Measurements from ENCODE around the gene ZBTB42.

ZBTB42 gene

DNA sequence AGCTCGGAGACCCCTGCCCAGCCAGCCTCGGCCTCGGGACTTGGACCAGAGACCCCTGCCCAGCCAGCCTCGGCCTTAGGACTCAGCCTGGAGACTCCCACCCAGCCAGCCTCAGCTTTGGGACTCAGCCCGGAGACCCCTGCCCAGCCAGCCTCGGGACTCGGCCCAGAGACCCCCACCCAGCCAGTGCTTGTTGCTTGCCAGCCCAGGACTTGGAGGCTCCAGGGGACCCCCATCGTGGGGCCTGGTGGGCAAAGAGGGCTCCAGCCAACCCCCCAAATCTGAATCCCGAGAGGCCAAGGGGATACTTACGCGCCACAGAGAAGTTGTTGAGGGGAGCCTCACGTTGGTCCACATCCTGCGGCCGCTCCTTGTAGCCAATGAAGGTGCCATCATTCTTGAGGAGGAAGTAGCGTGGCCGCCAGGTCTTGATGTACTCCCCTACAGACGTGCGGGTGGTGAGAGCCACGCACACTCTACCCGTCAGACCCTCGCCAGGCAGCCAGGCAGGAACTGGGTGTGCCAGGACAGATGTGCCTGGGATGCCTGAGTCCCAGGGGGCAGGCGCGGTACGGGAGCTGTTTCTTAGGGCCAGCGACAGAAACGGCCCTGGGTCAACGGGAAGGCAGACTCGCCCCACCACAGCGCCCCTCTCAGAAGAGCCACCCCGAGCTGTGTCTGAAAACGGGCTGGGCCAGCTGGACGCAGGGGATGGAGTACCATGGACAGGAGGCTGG lies 21.0 kb upstream of the ZBTB42 start:
- H3K27ac ChIP-seq (ENCODE audit: insufficient read depth in 1 of 2, low read depth in 1 of 2, low read length in 2 of 2, poor library complexity in 1 of 2, severe bottlenecking in 2 of 2), result no peak overlapping the region
- WGBS (ENCODE audit: insufficient coverage), result 94% methylated on average over 29 of the region's 32 CpGs
- ChIA-PET CTCF (interaction anchor here (1.1 to 4.0 kb wide), 3 partner anchors 10 to 14 kb away, joined by 3 to 23 read pairs (median 4); no protein-coding TSS in a partner anchor), POLR2A (no interaction called here)
- no peak for DNase-seq
- no peaks in the 10 kb centered on the region for H3K9me3 ChIP-seq (ENCODE audit: control extremely low read depth in 1 of 5, control insufficient read depth in 4 of 5, insufficient read depth in 2 of 5, low read depth in 1 of 5, low read length in 4 of 5)
- no peaks in the 10 kb centered on the region for H3K27me3 ChIP-seq (replicated peaks in 2 of 5; ENCODE audit: control insufficient read depth in 4 of 5, insufficient read depth in 5 of 5, low read length in 4 of 5)
- peaks cover 0 to 10% (median 1%) of the 10 kb centered on the region in 4 experiments for H3K4me1 ChIP-seq (ENCODE audit: control extremely low read depth in 1 of 4, control insufficient read depth in 4 of 4, insufficient read depth in 4 of 4, low read length in 3 of 4)
- H3K36me3 ChIP-seq (ENCODE audit: control insufficient read depth in 4 of 4, insufficient read depth in 4 of 4, low read length in 3 of 4), result peaks cover 3 to 54% (median 35%) of the 10 kb centered on the region in 4 experiments
- H3K4me3 ChIP-seq (ENCODE audit: control insufficient read depth in 1 of 7, extremely low read depth in 1 of 7, insufficient read depth in 4 of 7, low read depth in 2 of 7, low read length in 6 of 7), result no peak overlapping the region

DNA sequence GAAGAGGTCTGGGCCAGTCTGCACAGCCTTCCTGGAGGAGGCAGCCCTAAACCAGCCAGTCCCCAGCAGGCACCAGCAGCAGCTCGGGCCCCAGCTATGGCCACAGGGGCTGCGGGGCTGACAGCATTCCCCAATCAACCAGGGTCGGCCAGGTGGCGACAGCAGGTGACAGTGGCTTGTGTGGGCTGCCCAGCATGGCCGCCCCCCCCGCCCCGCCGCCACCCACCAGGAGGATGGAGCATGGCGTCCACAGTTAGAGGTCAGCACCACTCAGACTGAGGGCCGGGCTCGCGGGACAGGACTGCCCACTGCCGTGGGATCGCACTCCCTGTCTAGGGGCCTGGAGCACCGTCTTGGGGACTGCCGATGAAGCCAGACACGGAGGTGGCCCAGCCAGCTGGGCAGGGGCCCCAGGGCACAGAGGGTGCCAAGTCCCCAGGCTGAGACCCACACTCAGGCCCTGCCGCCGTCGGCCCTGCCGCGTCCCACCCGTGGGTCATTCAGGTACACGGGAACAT lies 20.3 kb upstream of the ZBTB42 start:
- no peaks in the 10 kb centered on the region for H3K27me3 ChIP-seq (replicated peaks in 2 of 5; ENCODE audit: control insufficient read depth in 4 of 5, insufficient read depth in 5 of 5, low read length in 4 of 5)
- DNase-seq, result no peak
- ChIA-PET POLR2A (no interaction called here), CTCF (interaction anchor here (1.0 to 4.0 kb wide), 4 partner anchors 10 to 14 kb away, joined by 3 to 23 read pairs (median 4); no protein-coding TSS in a partner anchor)
- WGBS (ENCODE audit: insufficient coverage), result 97% methylated on average over 20 of the region's 24 CpGs
- H3K4me3 ChIP-seq (ENCODE audit: control insufficient read depth in 1 of 7, extremely low read depth in 1 of 7, insufficient read depth in 4 of 7, low read depth in 2 of 7, low read length in 6 of 7), result no peak overlapping the region
- H3K36me3 ChIP-seq (ENCODE audit: control insufficient read depth in 4 of 4, insufficient read depth in 4 of 4, low read length in 3 of 4), result peaks cover 0 to 54% (median 29%) of the 10 kb centered on the region in 4 experiments
- H3K4me1 ChIP-seq (ENCODE audit: control extremely low read depth in 1 of 4, control insufficient read depth in 4 of 4, insufficient read depth in 4 of 4, low read length in 3 of 4), result peaks cover 0 to 15% (median 1%) of the 10 kb centered on the region in 4 experiments
- no peak overlapping the region for H3K27ac ChIP-seq (ENCODE audit: insufficient read depth in 1 of 2, low read depth in 1 of 2, low read length in 2 of 2, poor library complexity in 1 of 2, severe bottlenecking in 2 of 2)
- no peaks in the 10 kb centered on the region for H3K9me3 ChIP-seq (ENCODE audit: control extremely low read depth in 1 of 5, control insufficient read depth in 4 of 5, insufficient read depth in 2 of 5, low read depth in 1 of 5, low read length in 4 of 5)

DNA sequence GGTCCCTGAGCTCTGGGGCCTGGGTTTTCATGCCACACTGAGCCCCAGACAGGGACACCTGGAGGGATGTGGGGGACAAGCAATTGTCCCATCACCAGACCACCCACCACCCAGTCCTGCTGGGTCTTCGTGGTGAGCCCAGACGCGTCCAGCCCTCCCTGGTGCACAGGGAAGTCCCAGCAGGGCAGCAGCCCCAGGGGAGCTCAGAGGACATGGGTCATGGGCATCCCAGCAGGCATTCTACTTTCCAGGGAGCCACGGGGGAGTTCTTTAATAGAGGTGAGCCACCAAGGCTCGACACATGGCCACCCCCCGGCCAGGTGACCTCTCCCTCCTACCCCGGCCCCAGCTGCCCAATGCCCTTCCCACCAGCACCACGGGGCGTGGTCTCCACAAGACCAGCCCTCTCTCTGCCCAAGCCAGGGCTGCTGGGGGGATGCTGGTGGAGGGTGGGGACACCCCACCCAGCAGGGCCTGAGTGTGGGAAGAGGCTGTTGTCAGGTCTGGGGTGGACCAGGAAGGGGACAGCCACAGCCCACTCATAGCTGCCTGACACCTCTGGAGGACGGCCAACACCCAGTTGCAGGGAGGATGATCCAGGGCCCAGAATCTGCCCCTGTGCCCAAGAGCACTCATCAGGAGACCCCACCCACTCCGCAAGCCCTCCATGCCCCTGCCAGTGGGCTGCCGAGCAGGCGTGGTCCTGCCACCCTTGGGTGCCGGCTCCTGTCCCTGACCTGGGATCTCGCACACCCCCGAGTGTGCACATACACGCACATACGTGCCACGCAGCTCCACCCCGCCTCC lies 19.4 kb upstream of the ZBTB42 start:
- peaks cover 0 to 24% (median 8%) of the 10 kb centered on the region in 4 experiments for H3K4me1 ChIP-seq (ENCODE audit: control extremely low read depth in 1 of 4, control insufficient read depth in 4 of 4, insufficient read depth in 4 of 4, low read length in 3 of 4)
- CTCF ChIA-PET, result interaction anchor here (1.0 to 4.0 kb wide), 3 partner anchors 11 to 14 kb away, joined by 3 to 23 read pairs (median 4); no protein-coding TSS in a partner anchor
- POLR2A ChIA-PET, result no interaction called here
- no peak overlapping the region for H3K4me3 ChIP-seq (ENCODE audit: control insufficient read depth in 1 of 7, extremely low read depth in 1 of 7, insufficient read depth in 4 of 7, low read depth in 2 of 7, low read length in 6 of 7)
- no peak for DNase-seq
- 96% methylated on average over 13 of the region's 20 CpGs for WGBS (ENCODE audit: insufficient coverage)
- H3K36me3 ChIP-seq (ENCODE audit: control insufficient read depth in 4 of 4, insufficient read depth in 4 of 4, low read length in 3 of 4), result peaks cover 0 to 48% (median 24%) of the 10 kb centered on the region in 4 experiments
- H3K27me3 ChIP-seq (replicated peaks in 2 of 5; ENCODE audit: control insufficient read depth in 4 of 5, insufficient read depth in 5 of 5, low read length in 4 of 5), result no peaks in the 10 kb centered on the region
- H3K27ac ChIP-seq (ENCODE audit: insufficient read depth in 1 of 2, low read depth in 1 of 2, low read length in 2 of 2, poor library complexity in 1 of 2, severe bottlenecking in 2 of 2), result no peak overlapping the region
- H3K9me3 ChIP-seq (ENCODE audit: control extremely low read depth in 1 of 5, control insufficient read depth in 4 of 5, insufficient read depth in 2 of 5, low read depth in 1 of 5, low read length in 4 of 5), result no peaks in the 10 kb centered on the region

DNA sequence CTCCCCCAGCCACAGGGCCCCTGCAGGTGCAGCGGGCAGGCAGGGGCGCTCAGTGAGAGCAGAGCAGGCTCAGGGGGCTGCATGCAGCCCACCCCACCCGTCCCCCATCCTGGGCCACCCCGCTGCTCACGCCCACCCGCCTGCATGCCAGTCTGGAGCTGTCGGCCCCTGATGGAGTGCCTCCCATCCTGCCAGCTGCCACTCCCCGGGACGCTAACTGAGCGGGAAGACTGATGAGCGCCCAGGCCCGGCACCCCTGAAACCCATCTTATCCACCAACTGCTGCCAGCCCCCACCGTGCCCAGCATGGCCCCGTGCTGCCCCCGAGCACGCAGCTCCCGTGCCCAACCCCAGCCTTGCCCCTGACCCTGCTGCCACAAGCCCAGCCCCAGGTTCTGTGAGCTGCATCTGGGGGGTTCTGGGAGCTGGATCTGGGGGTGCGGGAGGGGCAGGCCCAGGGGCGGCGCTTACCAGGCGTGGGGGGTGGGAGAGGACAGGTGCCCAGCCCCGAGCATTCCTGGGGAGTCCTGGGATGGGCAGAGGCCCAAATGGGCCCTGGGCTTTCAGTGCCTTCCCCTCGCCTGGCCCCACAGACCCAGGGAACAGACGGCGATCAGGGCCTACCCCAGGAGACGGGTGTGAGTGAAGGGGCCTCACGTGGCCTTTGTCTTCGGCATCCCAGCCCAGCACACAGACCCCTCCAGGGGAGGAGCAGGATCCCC lies 18.7 kb upstream of the ZBTB42 start:
- Histone ChIP-seq H3K4me3 (ENCODE audit: control insufficient read depth in 1 of 7, extremely low read depth in 1 of 7, insufficient read depth in 4 of 7, low read depth in 2 of 7, low read length in 6 of 7) (no peak overlapping the region), H3K27me3 (replicated peaks in 2 of 5; ENCODE audit: control insufficient read depth in 4 of 5, insufficient read depth in 5 of 5, low read length in 4 of 5) (no peaks in the 10 kb centered on the region), H3K4me1 (ENCODE audit: control extremely low read depth in 1 of 4, control insufficient read depth in 4 of 4, insufficient read depth in 4 of 4, low read length in 3 of 4) (peaks cover 0 to 32% (median 16%) of the 10 kb centered on the region in 4 experiments), H3K27ac (ENCODE audit: insufficient read depth in 1 of 2, low read depth in 1 of 2, low read length in 2 of 2, poor library complexity in 1 of 2, severe bottlenecking in 2 of 2) (no peak overlapping the region), H3K9me3 (ENCODE audit: control extremely low read depth in 1 of 5, control insufficient read depth in 4 of 5, insufficient read depth in 2 of 5, low read depth in 1 of 5, low read length in 4 of 5) (no peaks in the 10 kb centered on the region), H3K36me3 (ENCODE audit: control insufficient read depth in 4 of 4, insufficient read depth in 4 of 4, low read length in 3 of 4) (peaks cover 0 to 48% (median 21%) of the 10 kb centered on the region in 4 experiments)
- POLR2A ChIA-PET, result no interaction called here
- 94% methylated on average over 18 of the region's 28 CpGs for WGBS (ENCODE audit: insufficient coverage)
- no peak for DNase-seq
- CTCF ChIA-PET, result interaction anchor here (4.0 kb wide), 1 partner anchor 12 kb away, joined by 23 read pairs; no protein-coding TSS in a partner anchor

DNA sequence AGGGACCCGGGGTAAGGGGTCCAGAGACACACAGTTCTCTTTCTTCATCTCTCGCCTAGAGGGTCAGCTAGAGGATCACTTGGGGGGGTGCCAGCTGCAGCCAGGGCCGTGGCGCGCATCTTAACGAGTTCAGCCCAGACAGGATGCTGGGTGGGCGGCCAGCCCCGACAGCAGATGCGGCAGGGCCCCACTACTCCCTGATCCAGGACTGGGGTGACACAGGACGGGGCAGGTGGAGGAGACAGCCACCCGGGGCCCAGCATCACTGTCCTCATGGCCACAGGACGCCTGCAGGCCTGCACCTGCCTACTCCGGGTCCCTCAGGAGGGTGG lies 18.1 kb upstream of the ZBTB42 start:
- no peaks in the 10 kb centered on the region for H3K27me3 ChIP-seq (replicated peaks in 2 of 5; ENCODE audit: control insufficient read depth in 4 of 5, insufficient read depth in 5 of 5, low read length in 4 of 5)
- H3K36me3 ChIP-seq (ENCODE audit: control insufficient read depth in 4 of 4, insufficient read depth in 4 of 4, low read length in 3 of 4), result peaks cover 0 to 49% (median 20%) of the 10 kb centered on the region in 4 experiments
- no peak for DNase-seq
- POLR2A ChIA-PET, result no interaction called here
- H3K27ac ChIP-seq (ENCODE audit: insufficient read depth in 1 of 2, low read depth in 1 of 2, low read length in 2 of 2, poor library complexity in 1 of 2, severe bottlenecking in 2 of 2), result no peak overlapping the region
- CTCF ChIA-PET, result interaction anchor here (4.0 kb wide), 1 partner anchor 12 kb away, joined by 23 read pairs; no protein-coding TSS in a partner anchor
- H3K9me3 ChIP-seq (ENCODE audit: control extremely low read depth in 1 of 5, control insufficient read depth in 4 of 5, insufficient read depth in 2 of 5, low read depth in 1 of 5, low read length in 4 of 5), result no peaks in the 10 kb centered on the region
- H3K4me3 ChIP-seq (ENCODE audit: control insufficient read depth in 1 of 7, extremely low read depth in 1 of 7, insufficient read depth in 4 of 7, low read depth in 2 of 7, low read length in 6 of 7), result no peak overlapping the region
- 86% methylated on average over 12 of the region's 13 CpGs for WGBS (ENCODE audit: insufficient coverage)
- H3K4me1 ChIP-seq (ENCODE audit: control extremely low read depth in 1 of 4, control insufficient read depth in 4 of 4, insufficient read depth in 4 of 4, low read length in 3 of 4), result peaks cover 0 to 37% (median 21%) of the 10 kb centered on the region in 4 experiments

DNA sequence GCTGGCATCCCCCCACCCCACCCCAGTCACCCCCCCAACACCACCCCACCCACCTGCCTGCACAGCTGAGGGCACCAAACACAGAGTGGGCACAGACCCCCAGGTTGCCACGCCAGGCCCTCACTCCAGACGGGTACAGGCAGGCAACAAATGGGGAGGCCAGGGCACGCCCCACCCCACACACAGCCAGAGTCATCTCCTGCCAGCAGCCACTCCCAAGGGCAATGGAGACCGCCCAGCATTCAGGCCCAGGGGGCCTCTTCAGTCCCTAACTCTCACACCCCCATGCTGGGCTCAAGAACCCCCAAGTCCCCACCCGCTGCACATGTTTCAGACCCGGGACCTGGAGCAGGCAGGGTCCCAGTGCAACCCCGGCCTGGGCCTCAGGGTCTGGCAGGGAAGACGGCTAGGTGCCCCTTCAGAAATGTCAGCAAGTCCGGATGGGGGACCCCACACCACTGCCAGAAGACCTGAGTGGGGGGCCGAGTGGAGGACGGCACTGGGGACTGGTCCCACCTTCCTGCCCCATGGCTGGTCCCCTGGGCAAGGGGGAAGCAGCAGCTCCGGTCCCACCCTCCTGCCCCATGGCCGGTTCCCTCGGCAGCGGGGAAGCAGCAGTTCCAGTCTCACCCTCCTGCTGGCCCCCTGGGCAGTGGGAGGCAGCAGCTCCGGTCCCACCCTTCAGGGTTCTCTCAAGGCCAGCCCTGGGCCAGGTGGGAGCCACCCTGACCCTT lies 17.2 kb upstream of the ZBTB42 start:
- WGBS (ENCODE audit: insufficient coverage), result 96% methylated on average over 13 of the region's 16 CpGs
- Histone ChIP-seq H3K4me1 (ENCODE audit: control extremely low read depth in 1 of 4, control insufficient read depth in 4 of 4, insufficient read depth in 4 of 4, low read length in 3 of 4) (peaks cover 0 to 46% (median 30%) of the 10 kb centered on the region in 4 experiments), H3K36me3 (ENCODE audit: control insufficient read depth in 4 of 4, insufficient read depth in 4 of 4, low read length in 3 of 4) (peaks cover 0 to 53% (median 17%) of the 10 kb centered on the region in 4 experiments), H3K4me3 (ENCODE audit: control insufficient read depth in 1 of 7, extremely low read depth in 1 of 7, insufficient read depth in 4 of 7, low read depth in 2 of 7, low read length in 6 of 7) (no peak overlapping the region), H3K27me3 (replicated peaks in 2 of 5; ENCODE audit: control insufficient read depth in 4 of 5, insufficient read depth in 5 of 5, low read length in 4 of 5) (no peaks in the 10 kb centered on the region), H3K9me3 (ENCODE audit: control extremely low read depth in 1 of 5, control insufficient read depth in 4 of 5, insufficient read depth in 2 of 5, low read depth in 1 of 5, low read length in 4 of 5) (no peaks in the 10 kb centered on the region), H3K27ac (ENCODE audit: insufficient read depth in 1 of 2, low read depth in 1 of 2, low read length in 2 of 2, poor library complexity in 1 of 2, severe bottlenecking in 2 of 2) (no peak overlapping the region)
- POLR2A ChIA-PET, result no interaction called here
- CTCF ChIA-PET, result interaction anchor here (1.2 kb wide), 1 partner anchor 17 kb away, joined by 4 read pairs; no protein-coding TSS in a partner anchor
- no peak for DNase-seq
